GM21381 (cell line): ENCODE results near the gene CWC27.
"Not testable (repeated sequence)": the region's sequence is repeated elsewhere in the genome, so short reads cannot be mapped to it uniquely, and the experiment has no call there.

Experiments
- ATAC-seq: cut with Tn5 transposase; IDR thresholded peaks from one replicate; pipeline ENCODE4 v1.9.1; 2021; ENCODE audit warnings: mild to moderate bottlenecking, moderate library complexity; ENCODE audit not compliant: unreplicated experiment

The CWC27 gene

GRCh38 chr5:64836786-64837185 lies 68.1 kb downstream of the CWC27 start:
- ATAC-seq = no peak

GRCh38 chr5:64838376-64838775 lies 69.6 kb downstream of the CWC27 start:
- no peak for ATAC-seq

DNA sequence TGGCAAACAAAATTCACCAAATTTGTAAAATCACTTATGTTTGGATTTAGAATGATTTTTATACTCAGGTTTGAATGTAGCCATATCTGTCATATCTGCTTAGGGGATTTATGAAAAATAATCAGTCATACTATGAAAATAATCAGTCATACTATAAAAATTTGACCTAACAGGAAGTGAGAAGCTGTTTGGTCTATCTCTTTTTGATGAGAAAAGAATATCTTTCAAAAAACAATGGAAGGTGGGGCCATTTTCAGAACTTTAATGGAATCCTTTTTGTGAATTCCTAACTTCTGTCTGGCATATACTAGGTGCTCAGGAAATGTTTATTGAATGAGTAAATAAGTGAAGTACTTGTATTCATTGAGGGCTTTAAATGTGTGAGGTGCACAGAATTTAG lies 70.1 kb downstream of the CWC27 start:
- no peak for ATAC-seq

DNA sequence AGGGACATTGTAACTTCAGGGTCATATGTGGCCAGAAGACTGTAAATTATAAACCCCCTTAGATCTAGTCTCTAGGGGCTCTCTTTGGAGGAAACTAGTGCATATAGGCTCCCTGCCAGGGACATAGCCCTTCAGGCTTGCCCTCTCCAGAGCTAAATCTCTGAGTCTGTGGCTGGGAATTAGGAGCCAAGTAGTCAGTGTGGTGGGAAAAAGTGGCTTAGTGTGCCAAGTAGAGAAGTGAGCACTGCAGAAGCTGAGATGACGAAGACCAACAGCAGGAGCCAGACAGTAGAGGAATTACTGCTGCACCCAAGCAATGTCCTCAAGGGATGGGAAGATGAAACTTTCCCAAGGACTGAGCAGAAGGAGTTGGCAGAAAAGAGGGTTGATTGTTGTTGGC lies 71.2 kb downstream of the CWC27 start:
- ATAC-seq = no peak

GRCh38 chr5:64840958-64841357 lies 72.2 kb downstream of the CWC27 start:
- ATAC-seq = no peak

DNA sequence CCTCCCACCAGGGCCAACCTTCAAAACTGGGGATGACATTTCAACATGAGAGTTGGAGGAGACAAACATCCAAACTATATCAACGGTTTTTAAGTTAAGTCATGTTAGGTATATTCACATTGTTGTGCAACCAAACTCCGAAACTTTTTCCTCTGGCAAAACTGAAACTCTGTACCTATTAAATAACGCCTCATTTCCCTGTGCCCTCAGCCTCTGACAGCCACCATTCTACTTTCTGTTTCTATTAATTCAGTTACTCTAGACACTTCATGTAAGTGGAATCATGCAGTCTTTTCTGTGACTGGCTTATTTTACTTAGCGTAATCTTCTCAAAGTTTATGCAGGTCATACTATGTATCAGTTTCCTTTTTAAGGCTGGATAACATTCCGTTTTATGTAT lies 85.0 kb downstream of the CWC27 start:
- no peak for ATAC-seq

GRCh38 chr5:64854855-64855254 lies 86.1 kb downstream of the CWC27 start:
- no peak for ATAC-seq

- no peak for ATAC-seq
Measured at GRCh38 chr5:64859881-64860280, 91.2 kb downstream of the CWC27 start.

- ATAC-seq = no peak
Measured at GRCh38 chr5:64861281-64861680, 92.6 kb downstream of the CWC27 start.

GRCh38 chr5:64864171-64864570 lies 95.4 kb downstream of the CWC27 start:
- ATAC-seq = no peak

DNA sequence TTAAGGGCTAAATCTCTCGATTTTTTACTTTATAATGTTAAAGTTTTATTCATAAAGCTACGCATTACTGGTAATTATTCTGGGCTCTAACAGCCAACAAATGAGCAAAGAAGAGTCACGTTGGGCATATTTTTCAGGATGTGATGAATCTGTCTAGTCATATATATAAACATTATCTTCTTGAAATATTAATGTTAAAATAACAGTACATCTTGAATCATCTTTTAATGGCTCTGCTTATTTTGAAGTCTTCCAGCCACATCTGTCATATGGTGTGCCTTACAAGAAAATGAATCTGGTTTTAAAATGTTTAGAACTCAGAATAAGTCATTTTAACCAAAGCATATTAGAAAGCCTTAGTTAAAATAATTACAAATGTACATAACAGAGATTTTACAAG lies 96.9 kb downstream of the CWC27 start:
- ATAC-seq = no peak

DNA sequence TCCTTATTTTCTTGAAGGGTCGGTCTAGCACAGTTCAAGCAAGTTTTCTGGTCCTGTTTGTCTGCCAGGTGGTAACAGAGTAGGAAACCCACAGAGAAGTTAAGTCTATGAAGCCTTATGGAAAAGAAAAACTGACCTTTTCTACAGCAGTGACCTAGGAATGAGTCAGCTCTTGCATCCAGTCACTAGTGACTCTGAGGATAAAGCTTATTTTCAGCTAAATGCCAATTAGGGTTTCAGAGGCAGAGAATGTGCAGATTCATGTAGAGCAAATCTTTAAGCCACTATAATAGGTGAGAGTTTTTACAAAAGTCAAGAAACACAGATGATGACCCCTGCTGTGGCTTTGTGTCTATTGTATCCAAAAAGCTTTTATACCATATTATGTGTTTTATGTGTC lies 100.7 kb downstream of the CWC27 start:
- ATAC-seq = no peak

DNA sequence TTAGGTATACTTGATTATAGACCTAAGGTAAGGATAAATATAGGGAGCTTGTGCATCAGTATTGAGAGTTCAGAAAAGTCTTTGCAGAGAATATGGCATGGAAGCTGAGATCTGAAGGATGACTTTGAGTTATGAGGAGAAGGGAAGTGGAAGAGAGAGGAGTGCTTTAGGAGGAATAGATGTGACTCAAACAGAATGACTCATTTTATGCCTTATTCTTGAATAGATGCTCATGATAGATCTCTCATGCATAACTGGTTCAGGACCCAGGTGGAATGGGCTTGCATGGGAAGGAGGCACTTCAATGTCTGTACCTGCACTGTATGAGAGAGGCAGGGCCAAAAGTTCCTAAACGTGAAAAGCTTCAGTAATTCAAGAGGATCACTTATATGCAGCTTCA lies 103.3 kb downstream of the CWC27 start:
- ATAC-seq = no peak

DNA sequence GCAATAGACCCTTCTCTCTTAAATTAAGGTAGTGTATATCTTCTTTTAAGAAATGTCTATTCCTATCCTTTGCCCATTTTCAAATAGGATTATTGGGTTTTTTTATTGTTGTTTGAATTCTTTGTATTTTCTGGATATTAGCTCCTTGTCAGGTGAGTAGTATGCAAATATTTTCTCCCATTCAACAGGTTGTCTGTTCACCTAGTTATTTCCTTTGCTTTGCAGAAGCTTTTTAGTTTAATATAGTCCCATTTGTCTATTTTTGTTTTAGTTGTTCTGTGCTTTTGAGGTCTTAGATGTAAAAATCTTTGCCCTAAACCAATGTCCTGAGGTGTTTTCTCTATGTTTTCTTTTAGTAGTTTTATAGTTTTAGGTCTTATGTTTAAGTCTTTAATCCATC lies 104.7 kb downstream of the CWC27 start:
- no peak for ATAC-seq

- no peak for ATAC-seq
Measured at GRCh38 chr5:64874753-64875152, 106.0 kb downstream of the CWC27 start.

GRCh38 chr5:64876203-64876602 lies 107.5 kb downstream of the CWC27 start:
- ATAC-seq = no peak

DNA sequence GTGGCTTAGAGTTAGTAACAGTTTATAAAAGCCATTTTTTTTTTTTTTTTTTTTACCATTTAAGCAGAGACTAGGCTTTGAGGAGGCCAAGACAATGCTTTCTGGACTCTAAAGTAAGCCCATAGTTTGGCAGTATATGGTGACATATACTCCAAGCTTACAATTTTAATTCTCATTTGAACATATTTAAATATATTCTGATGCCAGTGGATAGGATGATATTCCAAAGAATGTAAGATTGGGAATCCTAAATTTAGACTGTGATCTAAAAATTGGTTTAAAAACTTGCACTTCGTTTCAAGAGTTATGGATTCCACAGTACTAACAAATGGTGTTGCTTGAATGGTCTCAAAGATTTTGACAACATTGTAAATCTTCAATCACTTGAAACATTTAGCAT lies 112.1 kb downstream of the CWC27 start:
- ATAC-seq = no peak

DNA sequence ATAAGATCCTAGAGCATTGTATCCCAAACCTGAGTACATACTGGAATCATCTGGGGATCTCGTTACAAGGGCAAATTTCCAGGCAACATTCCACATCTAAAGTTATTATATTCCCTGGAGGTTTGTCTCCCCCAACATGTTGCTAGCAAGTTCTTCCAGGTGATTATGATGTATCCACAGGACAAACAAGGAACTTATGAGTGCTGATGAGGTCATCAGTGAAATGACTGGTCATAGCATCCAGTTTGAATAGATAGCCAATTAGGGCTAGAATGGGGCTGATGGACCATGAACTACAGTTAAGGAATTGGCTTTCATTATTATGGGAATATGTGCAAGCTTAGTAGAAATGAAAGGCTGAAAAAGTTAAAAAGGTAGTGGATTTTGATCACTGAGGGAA lies 115.2 kb downstream of the CWC27 start:
- ATAC-seq = no peak

DNA sequence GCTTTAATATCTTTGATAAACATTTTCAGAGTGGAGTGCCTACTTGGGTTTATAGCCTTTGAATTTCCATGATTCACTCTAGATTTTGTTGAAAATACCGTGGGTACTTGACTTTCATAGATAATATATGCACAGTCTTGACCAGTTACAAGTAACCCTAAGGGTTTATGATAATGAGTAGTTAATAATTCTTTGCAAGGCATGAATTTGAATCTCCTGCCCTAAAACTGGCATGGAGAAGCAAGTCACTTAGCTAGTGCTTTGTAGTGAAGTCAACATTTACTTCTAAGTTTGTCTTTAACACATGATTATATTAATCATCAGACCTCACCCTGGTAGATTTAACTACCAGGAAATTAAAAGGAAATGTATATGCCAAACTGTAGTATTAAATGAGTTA lies 115.8 kb downstream of the CWC27 start:
- no peak for ATAC-seq

GRCh38 chr5:64887910-64888309 lies 119.2 kb downstream of the CWC27 start:
- ATAC-seq = no peak

- ATAC-seq = no peak
Measured at GRCh38 chr5:64895748-64896147, 127.0 kb downstream of the CWC27 start.

DNA sequence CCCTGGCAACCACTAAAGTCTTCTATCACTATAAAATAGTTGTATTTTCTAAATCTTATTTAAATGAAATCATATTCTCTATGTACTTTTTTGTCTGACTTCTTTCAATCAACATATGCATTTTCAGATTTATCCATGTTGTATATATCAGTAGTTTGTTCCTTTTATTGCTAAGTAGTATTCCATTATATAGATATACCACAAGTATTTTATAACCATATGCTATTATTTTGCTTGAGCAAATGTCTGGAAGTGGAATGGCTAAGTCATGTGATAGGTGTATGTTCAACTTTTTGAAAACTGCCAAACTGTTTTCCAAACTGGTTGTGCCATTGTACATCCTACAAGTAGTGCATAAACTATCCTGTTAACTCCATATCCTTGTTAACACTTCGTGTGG lies 131.1 kb downstream of the CWC27 start:
- ATAC-seq = no peak

DNA sequence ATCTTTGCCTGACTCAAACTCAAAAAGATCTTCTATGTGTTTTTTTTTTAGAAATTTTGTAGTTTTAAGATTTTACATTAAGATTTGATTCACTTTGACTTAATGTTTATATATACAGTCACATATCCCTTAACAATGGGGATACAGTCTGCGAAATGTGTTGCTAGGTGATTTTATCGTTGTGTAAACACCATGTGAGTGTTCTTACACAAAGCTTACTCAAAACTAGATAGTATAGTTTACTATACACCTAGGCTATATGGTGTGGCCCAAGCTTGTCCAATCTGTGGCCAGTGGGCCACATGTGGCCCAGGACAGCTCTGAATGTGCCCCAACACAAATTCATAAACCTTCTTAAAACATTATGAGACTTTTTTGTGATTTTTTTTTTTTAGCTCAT lies 131.9 kb downstream of the CWC27 start:
- no peak for ATAC-seq

GRCh38 chr5:64907399-64907798 lies 138.7 kb downstream of the CWC27 start:
- ATAC-seq = not testable (repeated sequence)
